CD4-positive, alpha-beta T cell (primary cell): ENCODE measurements around the gene HMCN2. TPM values are rescaled to one million over a fixed set of nuclear protein-coding genes. Genes with fewer than 3 reads are reported as not detected.

Experiments
- ATAC-seq: fragments of 200-7000 bp; cut with Tn5 transposase; one replicate; pipeline ENCODE4 v1.10.0; 2022; ENCODE audit warnings: mild to moderate bottlenecking; ENCODE audit not compliant: poor library complexity
- CTCF ChIA-PET: fragments of 350-600 bp; sonication (Branson Sonifier 250); formaldehyde crosslinking; loops from one replicate; lab custom pipeline; 2021; ENCODE audit warnings: antibody characterized with exemption, inconsistent platforms; lab: Charles Lee
- POLR2A ChIA-PET: fragments of 350-600 bp; sonication (Branson Sonifier 250); formaldehyde crosslinking; loops from one replicate; lab custom pipeline; 2021; ENCODE audit warnings: antibody characterized with exemption, inconsistent platforms; lab: Charles Lee
- DNase-seq, 14 experiments: peaks; one replicate each; pipeline ENCODE4 v3.0.0-alpha.2; 2013 to 2020; ENCODE audit warnings: mixed read lengths in 2 of 14
- H3K27ac ChIP-seq, 2 donors: one replicate each; pipeline versions ENCODE4 v1.5.1 to v1.7.0; 2013; ENCODE audit warnings: low read length in 2 of 2, low read depth in 1 of 2, mild to moderate bottlenecking in 1 of 2
- H3K27me3 ChIP-seq, 2 experiments: 1 replicate in 1 of 2; 2 replicates in 1 of 2; pipeline versions ENCODE4 v1.6.1 to v1.7.0; 2013; ENCODE audit warnings: low read length in 2 of 2, control low read depth in 1 of 2, mild to moderate bottlenecking in 1 of 2, moderate library complexity in 1 of 2; ENCODE audit not compliant: insufficient read depth in 2 of 2, control insufficient read depth in 1 of 2
- H3K36me3 ChIP-seq: one replicate; pipeline ENCODE4 v1.6.1; 2013; ENCODE audit warnings: low read length, control low read depth; ENCODE audit not compliant: insufficient read depth
- H3K4me1 ChIP-seq: one replicate; pipeline ENCODE4 v1.6.1; 2013; ENCODE audit warnings: low read length, control low read depth; ENCODE audit not compliant: insufficient read depth
- H3K4me3 ChIP-seq: one replicate; pipeline ENCODE4 v1.5.1; 2013; ENCODE audit warnings: mild to moderate bottlenecking, low read length, moderate library complexity
- H3K9me3 ChIP-seq, 2 experiments: 1 replicate in 1 of 2; 2 replicates in 1 of 2; pipeline versions ENCODE4 v1.6.1 to v1.7.0; 2013; ENCODE audit warnings: low read length in 2 of 2, mild to moderate bottlenecking in 2 of 2, control low read depth in 1 of 2, moderate library complexity in 1 of 2; ENCODE audit not compliant: control insufficient read depth in 1 of 2, insufficient read depth in 1 of 2
- H3K27ac Mint-ChIP-seq: one replicate; pipeline ENCODE4 v1.8.0; 2020; ENCODE audit warnings: mixed read lengths
- H3K27me3 Mint-ChIP-seq: one replicate; pipeline ENCODE4 v1.8.0; 2021; ENCODE audit warnings: mixed read lengths
- H3K36me3 Mint-ChIP-seq: one replicate; pipeline ENCODE4 v1.8.0; 2021; ENCODE audit warnings: low read depth, mixed read lengths
- H3K4me1 Mint-ChIP-seq: one replicate; pipeline ENCODE4 v1.8.0; 2021; ENCODE audit warnings: low read depth, mixed read lengths
- H3K4me3 Mint-ChIP-seq: one replicate; pipeline ENCODE4 v1.8.0; 2020; ENCODE audit warnings: mild to moderate bottlenecking, mixed read lengths
- H3K9me3 Mint-ChIP-seq: one replicate; pipeline ENCODE4 v1.8.0; 2020; ENCODE audit warnings: mixed read lengths
- CTCF ChIP-seq: fragments of 200-600 bp; IDR thresholded peaks from one replicate; pipeline ENCODE4 v1.8.0; 2022; ENCODE audit warnings: antibody characterized with exemption, mild to moderate bottlenecking
- intact Hi-C, 2 experiments: fragments of 100-400 bp; cut with DNase I in 1 of 2; cut with micrococcal nuclease in 1 of 2; formaldehyde crosslinking; loops; one replicate each; pipeline versions ENCODE4 v1.15.1 to v1.9.0; 2023 to 2025; cut with DNase I, micrococcal nuclease
- total RNA-seq, 174 experiments: library from RNA in 2 of 174; stranded (reverse) in 2 of 174; gene quantifications; one replicate each; pipeline ENCODE4 v1.2.3 and lab custom pipeline; 2021 to 2026

The HMCN2 gene
- total RNA-seq, 2 experiments from 2014 or later: not detected

DNA sequence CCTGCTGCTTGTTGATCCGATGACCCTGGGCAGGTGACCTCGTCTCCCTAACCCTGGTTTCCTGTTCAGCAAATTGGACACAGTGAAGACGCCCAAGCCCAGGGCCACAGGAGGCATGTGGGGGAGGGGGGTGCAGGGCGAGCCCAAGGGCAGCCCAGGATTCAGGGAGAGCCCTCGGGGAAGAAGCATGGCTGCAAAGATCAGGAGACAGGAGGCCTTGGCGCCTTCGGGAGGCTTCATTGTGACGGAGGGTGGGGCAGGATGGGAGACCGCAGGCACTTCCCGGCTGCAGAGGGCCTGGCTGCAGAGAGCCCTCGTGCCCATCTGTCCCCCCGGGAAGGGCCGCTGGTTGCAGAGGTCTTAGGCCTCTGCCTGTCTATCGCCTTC, 185.4 kb downstream of the HMCN2 start:
- H3K4me1 ChIP-seq: peaks cover 7% of the 10 kb centered on the region
- no peaks in the 10 kb centered on the region for H3K9me3 ChIP-seq
- no peak for ATAC-seq
- H3K36me3 ChIP-seq: no peaks in the 10 kb centered on the region
- H3K4me1 Mint-ChIP-seq: no peaks in the 10 kb centered on the region
- POLR2A ChIA-PET: no interaction called here
- no peak overlapping the region for H3K4me3 ChIP-seq
- no peaks in the 10 kb centered on the region for H3K9me3 Mint-ChIP-seq
- no peak for DNase-seq
- H3K27ac Mint-ChIP-seq: no peak overlapping the region
- H3K27me3 ChIP-seq: peaks cover 12 to 15% of the 10 kb centered on the region in 2 experiments
- no peak for TF ChIP-seq CTCF
- no peak overlapping the region for H3K4me3 Mint-ChIP-seq
- intact Hi-C loops: no loop called here
- H3K27ac ChIP-seq: no peak overlapping the region
- CTCF ChIA-PET: no interaction called here
- peaks cover 34% of the 10 kb centered on the region for H3K27me3 Mint-ChIP-seq
- H3K36me3 Mint-ChIP-seq: no peaks in the 10 kb centered on the region

DNA sequence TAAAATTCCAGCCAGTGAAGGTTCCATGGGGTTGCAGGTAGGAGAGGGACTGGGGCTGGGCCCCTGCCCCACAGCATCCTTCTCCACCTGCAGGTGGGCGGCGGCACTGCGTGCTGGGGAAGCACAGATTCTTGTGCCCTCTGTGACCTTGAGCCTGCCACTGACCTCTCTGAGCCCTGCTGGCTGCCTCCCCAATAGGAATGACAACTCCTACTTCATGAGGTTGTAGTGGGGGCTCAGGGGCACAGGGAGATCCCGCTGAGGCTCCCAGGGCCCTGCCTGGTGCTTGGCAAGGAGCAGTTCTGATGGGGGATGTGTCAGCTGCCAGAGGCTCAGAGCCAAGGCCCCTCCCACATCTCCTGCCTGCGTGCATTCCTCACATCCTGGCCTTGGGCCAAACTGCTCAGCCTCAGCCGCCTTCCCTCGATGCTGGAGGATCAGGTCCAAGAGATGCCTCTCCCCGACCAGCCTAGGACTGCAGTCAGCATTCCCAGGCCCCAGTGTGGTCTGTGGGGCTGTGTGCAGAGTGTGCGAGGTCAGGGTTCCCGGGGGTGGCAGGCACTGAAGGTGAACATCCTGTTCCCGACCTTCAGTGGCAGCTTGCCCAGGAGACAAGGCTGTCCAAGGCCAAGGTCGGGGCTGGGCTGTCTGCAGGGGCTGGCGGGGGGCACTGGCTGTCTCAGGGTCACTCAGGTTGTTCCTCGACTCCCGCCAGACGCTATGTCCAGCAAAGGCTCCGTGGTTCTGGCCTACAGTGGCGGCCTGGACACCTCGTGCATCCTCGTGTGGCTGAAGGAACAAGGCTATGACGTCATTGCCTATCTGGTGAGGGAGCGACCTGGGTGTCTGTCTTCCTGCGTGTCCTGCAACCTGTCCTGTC, 186.2 kb downstream of the HMCN2 start:
- DNase-seq: no peak
- Mint-ChIP-seq H3K27me3 (peaks cover 28% of the 10 kb centered on the region), H3K27ac (no peak overlapping the region)

DNA sequence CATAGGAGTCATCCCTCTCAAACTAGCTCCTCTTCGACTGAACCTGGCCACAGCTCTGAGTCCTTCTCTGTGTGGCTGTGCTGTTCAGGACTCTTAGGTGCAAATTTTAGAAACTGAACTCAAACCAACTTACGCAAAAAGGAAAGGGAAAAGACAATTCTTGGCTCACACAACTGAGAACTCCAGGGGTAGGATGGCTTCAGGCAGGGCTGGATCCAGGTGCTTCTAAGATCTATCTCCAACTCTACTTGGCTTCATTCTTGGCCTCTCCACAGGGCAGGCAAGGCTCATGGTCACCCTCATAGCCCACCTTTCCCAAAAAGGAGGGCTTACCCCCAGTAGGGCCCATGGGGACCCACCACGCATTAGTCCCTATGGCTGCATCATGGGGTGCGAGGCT, 187.3 kb downstream of the HMCN2 start:
- Mint-ChIP-seq H3K36me3 (no peaks in the 10 kb centered on the region), H3K27ac (no peak overlapping the region), H3K4me3 (no peak overlapping the region), H3K4me1 (no peaks in the 10 kb centered on the region), H3K27me3 (peaks cover 25% of the 10 kb centered on the region), H3K9me3 (no peaks in the 10 kb centered on the region)
- ATAC-seq (no peak), DNase-seq (no peak)
- no peaks in the 10 kb centered on the region for H3K9me3 ChIP-seq
- ChIA-PET CTCF (no interaction called here), POLR2A (no interaction called here)
- H3K27ac ChIP-seq: no peak overlapping the region
- H3K4me3 ChIP-seq: no peak overlapping the region
- H3K36me3 ChIP-seq: no peaks in the 10 kb centered on the region
- no peak for TF ChIP-seq CTCF
- intact Hi-C loops: no loop called here
- H3K27me3 ChIP-seq: peaks cover 7 to 12% of the 10 kb centered on the region in 2 experiments
- peaks cover 7% of the 10 kb centered on the region for H3K4me1 ChIP-seq

More for the DNA sequence above, 186.2 kb downstream of the HMCN2 start:
- Mint-ChIP-seq H3K4me3 (no peak overlapping the region), H3K9me3 (no peaks in the 10 kb centered on the region), H3K4me1 (no peaks in the 10 kb centered on the region), H3K36me3 (no peaks in the 10 kb centered on the region)
- ChIA-PET POLR2A (no interaction called here), CTCF (no interaction called here)
- no peak for TF ChIP-seq CTCF
- H3K36me3 ChIP-seq: no peaks in the 10 kb centered on the region
- H3K27ac ChIP-seq: no peak overlapping the region
- peaks cover 7% of the 10 kb centered on the region for H3K4me1 ChIP-seq
- H3K9me3 ChIP-seq: no peaks in the 10 kb centered on the region
- no peak for ATAC-seq
- intact Hi-C loops: no loop called here
- peaks cover 12% of the 10 kb centered on the region in 2 experiments for H3K27me3 ChIP-seq
- no peak overlapping the region for H3K4me3 ChIP-seq
